ENCODE measurements around the gene DDX25.

DDX25 gene

GRCh38 chr11:125938418-125938817 lies 34.1 kb downstream of the DDX25 start:
- no peak for DNase-seq (ENCODE audit: low read depth)
- H3K4me3 ChIP-seq (ENCODE audit: low read length) = no peak overlapping the region
- no peak for TF ChIP-seq CTCF (conservative IDR thresholded peaks at IDR 0.05; ENCODE audit: low read depth, low read length)

- no peak for DNase-seq (ENCODE audit: low read depth)
- no peak for TF ChIP-seq CTCF (conservative IDR thresholded peaks at IDR 0.05; ENCODE audit: low read depth, low read length)
- H3K4me3 ChIP-seq (ENCODE audit: low read length) = no peak overlapping the region
These were observed 34.8 kb downstream of the DDX25 start for GRCh38 chr11:125939081-125939521.

GRCh38 chr11:125940145-125940544 lies 35.8 kb downstream of the DDX25 start:
- TF ChIP-seq CTCF (conservative IDR thresholded peaks at IDR 0.05; ENCODE audit: low read depth, low read length) = no peak
- H3K4me3 ChIP-seq (ENCODE audit: low read length) = no peak overlapping the region
- DNase-seq (ENCODE audit: low read depth) = no peak

GRCh38 chr11:125941267-125941618 lies 36.9 kb downstream of the DDX25 start:
- H3K4me3 ChIP-seq (ENCODE audit: low read length) = no peak overlapping the region
- no peak for TF ChIP-seq CTCF (conservative IDR thresholded peaks at IDR 0.05; ENCODE audit: low read depth, low read length)
- no peak for DNase-seq (ENCODE audit: low read depth)

GRCh38 chr11:125941619-125942611 lies 37.6 kb downstream of the DDX25 start:
- TF ChIP-seq CTCF (conservative IDR thresholded peaks at IDR 0.05; ENCODE audit: low read depth, low read length) = peak; percentile 95
- DNase-seq (ENCODE audit: low read depth) = peak; percentile 3

GRCh38 chr11:125942771-125943428 lies 38.6 kb downstream of the DDX25 start:
- no peak overlapping the region for H3K4me3 ChIP-seq (ENCODE audit: low read length)
- no peak for TF ChIP-seq CTCF (conservative IDR thresholded peaks at IDR 0.05; ENCODE audit: low read depth, low read length)
- DNase-seq (ENCODE audit: low read depth) = no peak

More at GRCh38 chr11:125941619-125942611, 37.6 kb downstream of the DDX25 start:
- no peak overlapping the region for H3K4me3 ChIP-seq (ENCODE audit: low read length)
